Bronchial epithelial cell (primary cell): ENCODE data around the gene KCNG2. TPM values are rescaled to one million over a fixed set of nuclear protein-coding genes. Genes with fewer than 3 reads are reported as not detected.

Experiments used
- DNase-seq: peaks from one replicate; pipeline ENCODE4 v3.0.0-alpha.2; 2010; ENCODE audit warnings: low read depth
- FAIRE-seq: peaks from 2 replicates; lab custom pipeline; 2011; peaks lifted over from hg19 to GRCh38; lab: Jason Lieb, UNC
- H3K27me3 ChIP-seq: 2 replicates; pipeline ENCODE4 v1.5.1; 2011; ENCODE audit warnings: low read length; ENCODE audit not compliant: control insufficient read depth, insufficient read depth
- H3K36me3 ChIP-seq: 2 replicates; pipeline ENCODE4 v1.5.1; 2011; ENCODE audit warnings: low read length; ENCODE audit not compliant: control insufficient read depth, insufficient read depth
- H3K4me3 ChIP-seq: 2 replicates; pipeline ENCODE4 v1.5.1; 2011; ENCODE audit warnings: mild to moderate bottlenecking, low read depth, low read length, control low read depth
- CTCF ChIP-seq: IDR thresholded peaks from 2 replicates; pipeline ENCODE4 v1.5.1; 2011; ENCODE audit warnings: mild to moderate bottlenecking, moderate library complexity, low read length, control low read depth, inconsistent platforms; ENCODE audit not compliant: insufficient read depth, severe bottlenecking
- total RNA-seq: library from RNA; depleted of rRNA; stranded (reverse); fragments of >200 nt; gene quantifications from 2 replicates; pipeline ENCODE4 v1.2.1, GENCODE V29; 2014

KCNG2 gene
- total RNA-seq, 1 donor from 2014 or later: not detected

GRCh38 chr18:79890674-79891073, 92.9 kb downstream of the KCNG2 start:
- DNase-seq: no peak
- no peak overlapping the region for H3K4me3 ChIP-seq
- no peak for TF ChIP-seq CTCF
- H3K36me3 ChIP-seq: no peaks in the 10 kb centered on the region
- no peak for FAIRE-seq
- no peaks in the 10 kb centered on the region for H3K27me3 ChIP-seq

DNA sequence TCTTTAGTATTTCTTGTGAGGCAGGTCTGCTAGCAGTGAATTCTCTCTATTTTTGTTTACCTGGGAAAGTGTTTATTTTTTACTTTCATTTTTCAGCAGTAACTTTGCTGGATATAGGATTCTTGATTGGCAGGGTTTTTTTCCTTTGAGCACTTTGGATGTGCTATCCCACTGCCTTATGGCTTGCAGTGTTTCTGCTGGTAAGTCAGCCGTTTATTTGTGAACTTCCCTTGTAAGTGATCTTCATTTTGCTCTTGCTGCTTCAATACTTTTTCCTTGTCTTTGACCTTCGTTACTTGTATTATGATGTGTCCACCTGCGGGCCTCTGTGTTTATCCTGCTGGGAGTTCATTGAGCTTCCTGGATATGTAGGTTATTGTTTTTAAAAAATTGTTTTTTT, 99.0 kb downstream of the KCNG2 start:
- Histone ChIP-seq H3K36me3 (no peaks in the 10 kb centered on the region), H3K4me3 (no peak overlapping the region), H3K27me3 (no peaks in the 10 kb centered on the region)
- FAIRE-seq (no peak), DNase-seq (no peak)
- no peak for TF ChIP-seq CTCF

DNA sequence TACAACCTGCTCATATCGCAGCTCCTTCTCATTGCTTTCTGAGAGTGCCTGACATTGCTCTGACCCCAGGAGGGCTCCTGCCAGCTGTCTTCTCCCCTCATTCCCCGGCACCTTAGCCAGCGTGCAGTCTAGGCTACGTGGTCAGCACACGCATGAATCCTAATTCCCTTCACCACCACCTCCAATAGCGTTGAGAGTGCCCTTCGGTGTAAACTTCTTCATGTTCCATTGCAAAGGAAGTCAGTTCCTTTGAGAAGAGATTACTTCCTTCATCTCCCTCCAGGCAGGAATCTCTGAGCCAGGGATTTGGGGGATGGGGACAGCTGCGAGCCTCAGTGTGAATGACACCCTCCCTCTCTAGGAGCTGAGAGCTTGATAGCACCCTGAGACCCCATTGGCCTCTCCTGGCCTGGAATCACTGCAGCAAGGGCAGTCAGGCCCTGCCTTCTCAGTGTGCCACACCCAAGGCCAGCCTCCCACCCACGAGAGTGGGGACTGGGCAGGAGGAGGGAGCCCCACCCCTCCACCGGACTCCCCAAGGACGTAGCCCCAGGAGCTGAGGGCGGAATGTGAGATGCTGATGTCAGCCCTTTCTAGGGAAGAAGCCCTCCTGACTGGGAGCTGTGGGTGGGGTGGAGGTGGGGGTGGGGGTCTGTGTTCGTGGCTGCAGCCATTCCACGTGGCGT, 100.3 kb downstream of the KCNG2 start:
- FAIRE-seq: no peak
- no peak for DNase-seq
- no peaks in the 10 kb centered on the region for H3K27me3 ChIP-seq
- H3K4me3 ChIP-seq: no peak overlapping the region
- no peak for TF ChIP-seq CTCF
- H3K36me3 ChIP-seq: peaks cover 2% of the 10 kb centered on the region

DNA sequence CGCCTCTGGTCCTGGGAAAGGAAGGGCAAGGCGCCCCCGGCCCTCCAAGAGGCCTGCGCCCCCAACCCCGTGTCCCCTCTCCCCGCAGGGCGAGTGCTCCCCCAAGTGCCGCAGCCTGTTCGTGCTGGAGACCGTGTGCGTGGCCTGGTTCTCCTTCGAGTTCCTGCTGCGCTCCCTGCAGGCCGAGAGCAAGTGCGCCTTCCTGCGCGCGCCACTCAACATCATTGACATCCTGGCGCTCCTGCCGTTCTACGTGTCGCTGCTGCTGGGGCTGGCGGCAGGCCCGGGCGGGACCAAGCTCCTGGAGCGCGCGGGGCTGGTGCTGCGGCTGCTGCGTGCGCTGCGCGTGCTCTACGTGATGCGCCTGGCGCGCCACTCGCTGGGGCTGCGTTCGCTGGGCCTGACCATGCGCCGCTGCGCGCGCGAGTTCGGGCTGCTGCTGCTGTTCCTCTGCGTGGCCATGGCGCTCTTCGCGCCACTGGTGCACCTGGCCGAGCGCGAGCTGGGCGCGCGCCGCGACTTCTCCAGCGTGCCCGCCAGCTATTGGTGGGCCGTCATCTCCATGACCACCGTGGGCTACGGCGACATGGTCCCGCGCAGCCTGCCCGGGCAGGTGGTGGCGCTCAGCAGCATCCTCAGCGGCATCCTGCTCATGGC, 101.3 kb downstream of the KCNG2 start:
- H3K4me3 ChIP-seq: no peak overlapping the region
- FAIRE-seq (no peak), DNase-seq (no peak)
- no peaks in the 10 kb centered on the region for H3K27me3 ChIP-seq
- H3K36me3 ChIP-seq: peaks cover 4% of the 10 kb centered on the region
- TF ChIP-seq CTCF: no peak

DNA sequence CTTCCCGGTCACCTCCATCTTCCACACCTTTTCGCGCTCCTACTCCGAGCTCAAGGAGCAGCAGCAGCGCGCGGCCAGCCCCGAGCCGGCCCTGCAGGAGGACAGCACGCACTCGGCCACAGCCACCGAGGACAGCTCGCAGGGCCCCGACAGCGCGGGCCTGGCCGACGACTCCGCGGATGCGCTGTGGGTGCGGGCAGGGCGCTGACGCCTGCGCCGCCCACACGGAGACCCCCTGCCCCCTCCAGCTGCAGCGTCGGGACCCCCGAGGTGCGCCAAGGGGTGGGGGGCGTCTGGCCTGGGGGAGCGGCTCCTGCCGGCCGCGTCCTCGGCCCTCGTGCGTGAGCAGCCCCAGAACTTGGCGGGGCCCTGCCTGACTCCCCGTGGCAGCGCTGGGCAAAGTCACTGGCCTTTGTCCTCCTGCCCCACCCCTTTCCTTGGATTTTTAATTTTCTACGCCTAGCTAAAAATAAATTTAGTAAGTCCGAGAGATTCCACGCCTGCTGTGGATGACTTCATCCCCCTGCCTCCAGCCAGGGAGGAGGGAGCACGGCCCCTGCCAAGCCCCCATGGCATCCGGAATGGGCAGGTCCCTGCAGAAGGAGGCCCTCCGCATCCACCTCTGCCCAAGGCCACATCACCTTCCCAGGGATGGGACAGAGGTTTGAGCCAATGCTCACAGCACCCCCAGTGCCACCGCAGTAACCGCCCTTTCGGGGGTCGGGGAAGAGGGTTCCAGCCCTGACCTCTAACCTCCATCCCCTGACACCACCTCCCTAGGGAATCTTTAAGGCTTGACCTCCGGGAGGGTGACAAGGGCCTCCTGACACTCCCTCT, 102.1 kb downstream of the KCNG2 start:
- no peak overlapping the region for H3K4me3 ChIP-seq
- no peak for FAIRE-seq
- DNase-seq: no peak

More for the DNA sequence above, 102.1 kb downstream of the KCNG2 start:
- TF ChIP-seq CTCF: no peak
- Histone ChIP-seq H3K36me3 (peaks cover 4% of the 10 kb centered on the region), H3K27me3 (no peaks in the 10 kb centered on the region)
